Measurements from ENCODE around the gene NRAP.

DNA sequence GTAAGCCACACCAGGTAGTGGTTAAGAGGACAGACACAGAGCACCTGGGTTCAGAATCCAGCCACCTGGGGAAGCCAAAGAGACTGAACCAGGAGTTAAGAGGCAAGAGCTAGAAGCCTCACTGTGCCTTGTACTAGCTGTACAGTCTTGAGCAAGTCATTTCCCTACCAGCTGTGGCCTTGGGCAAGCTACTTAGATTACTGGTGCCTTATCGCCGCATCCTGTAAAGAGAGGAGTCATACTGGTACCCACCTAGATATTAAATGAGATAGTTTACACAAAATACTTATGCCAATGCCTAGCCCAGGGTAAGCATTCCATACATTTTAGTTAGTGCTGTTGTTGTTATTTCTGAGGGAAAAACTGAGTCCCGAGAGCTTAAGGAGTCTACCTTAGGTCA is 63.3 kb downstream of the NRAP start:
- TF ChIP-seq POLR2AphosphoS5 (IDR thresholded peaks at IDR 0.05; ENCODE audit: low read depth, low read length), result no peak
- TF ChIP-seq POLR2A (IDR thresholded peaks at IDR 0.05; ENCODE audit: low read depth, low read length), result no peak
- no peak for TF ChIP-seq TAF1 (IDR thresholded peaks at IDR 0.05; ENCODE audit: low read depth, low read length)
- no peak for TF ChIP-seq PAX5 (IDR thresholded peaks at IDR 0.05; ENCODE audit: insufficient read depth, low read length, severe bottlenecking)
